ENCODE measurements around the gene MRPS6.
A peak's percentile ranks its signal among the peaks of the same experiment; 100 is the strongest.

The MRPS6 gene

DNA sequence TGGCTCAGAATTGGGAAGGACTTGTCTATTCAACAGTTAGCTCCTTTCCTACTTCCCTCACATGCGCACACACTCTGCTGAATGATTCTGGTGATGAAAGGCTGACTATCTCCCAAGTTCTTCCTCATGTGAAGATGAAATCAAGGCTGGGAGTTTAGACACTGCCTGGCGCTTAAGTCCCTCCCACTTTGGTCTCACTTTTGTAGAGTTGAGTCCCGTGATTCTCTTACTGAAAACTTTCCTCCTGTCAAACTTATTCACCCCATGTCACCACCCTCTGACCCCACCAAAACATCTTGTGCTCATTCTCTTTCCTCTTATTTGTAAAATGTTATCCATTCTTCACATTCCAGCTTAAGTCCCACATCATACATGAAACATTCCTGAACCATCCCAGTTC lies 8.4 kb upstream of the MRPS6 start:
- no peak for DNase-seq (ENCODE audit: low spot score)
- no peak for FAIRE-seq

DNA sequence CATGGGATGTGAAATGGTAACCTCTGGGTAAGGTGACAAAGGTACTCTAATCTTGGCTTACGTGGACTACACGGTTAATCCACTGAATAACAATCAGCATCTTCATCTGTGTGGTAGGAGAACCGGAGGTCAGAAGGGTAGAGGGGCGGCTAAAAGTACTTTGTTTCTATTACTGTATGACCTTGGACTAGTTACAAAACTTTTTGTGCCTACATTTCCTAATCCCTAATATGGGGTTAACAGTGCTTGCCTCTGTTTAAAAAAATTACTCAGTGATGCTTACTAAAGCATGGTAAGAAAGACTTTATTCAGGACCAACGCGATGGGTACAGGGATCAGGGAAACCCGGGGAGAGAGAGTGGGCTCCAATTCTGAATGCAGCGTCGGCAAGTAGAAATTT lies 1.7 kb upstream of the MRPS6 start:
- DNase-seq (ENCODE audit: low spot score) = no peak
- no peak for FAIRE-seq

DNA sequence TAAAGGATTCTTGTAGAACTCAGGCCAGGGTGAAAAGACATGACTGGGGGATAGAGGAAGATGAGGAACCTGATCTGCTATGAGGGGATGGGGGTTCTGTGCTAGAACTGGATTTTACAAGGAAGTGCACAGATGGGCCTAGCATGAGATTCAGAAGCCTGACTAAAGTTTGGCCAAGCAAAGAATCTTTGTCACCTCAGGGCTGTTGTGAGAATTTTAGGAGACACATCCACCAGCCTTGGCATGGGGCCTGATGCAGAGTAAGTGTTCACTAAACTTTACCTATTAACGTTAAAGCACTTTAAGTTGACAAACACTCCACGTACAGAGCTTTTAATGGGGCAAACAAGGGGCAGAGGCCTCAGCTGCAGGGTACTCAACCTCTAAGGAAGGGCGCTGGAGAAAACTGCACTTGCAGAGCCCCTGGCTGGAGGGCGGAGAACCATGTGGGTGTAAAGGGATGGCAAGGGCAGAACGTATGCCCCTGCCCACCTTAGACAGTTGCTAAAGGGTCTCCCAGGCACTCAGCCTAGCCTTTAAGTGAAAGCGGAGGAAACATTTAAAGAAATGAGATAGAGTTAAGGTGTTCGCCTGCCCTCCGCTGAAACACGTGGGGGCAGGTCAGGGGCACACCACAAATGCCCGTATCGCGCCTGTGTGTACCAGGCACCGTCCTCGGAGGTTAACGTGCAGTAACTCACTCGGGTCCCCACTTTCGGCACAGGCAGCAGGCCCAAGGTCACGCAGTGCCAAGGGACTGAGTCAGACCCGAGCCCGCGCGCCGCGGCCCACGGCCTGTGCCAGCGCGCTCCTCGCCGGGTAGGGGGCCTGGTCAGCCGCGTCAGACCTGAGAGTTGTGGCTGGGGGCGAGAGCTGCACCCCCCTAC lies 990 bp upstream of the MRPS6 start:
- no peak for FAIRE-seq
- DNase-seq (ENCODE audit: low spot score) = no peak

DNA sequence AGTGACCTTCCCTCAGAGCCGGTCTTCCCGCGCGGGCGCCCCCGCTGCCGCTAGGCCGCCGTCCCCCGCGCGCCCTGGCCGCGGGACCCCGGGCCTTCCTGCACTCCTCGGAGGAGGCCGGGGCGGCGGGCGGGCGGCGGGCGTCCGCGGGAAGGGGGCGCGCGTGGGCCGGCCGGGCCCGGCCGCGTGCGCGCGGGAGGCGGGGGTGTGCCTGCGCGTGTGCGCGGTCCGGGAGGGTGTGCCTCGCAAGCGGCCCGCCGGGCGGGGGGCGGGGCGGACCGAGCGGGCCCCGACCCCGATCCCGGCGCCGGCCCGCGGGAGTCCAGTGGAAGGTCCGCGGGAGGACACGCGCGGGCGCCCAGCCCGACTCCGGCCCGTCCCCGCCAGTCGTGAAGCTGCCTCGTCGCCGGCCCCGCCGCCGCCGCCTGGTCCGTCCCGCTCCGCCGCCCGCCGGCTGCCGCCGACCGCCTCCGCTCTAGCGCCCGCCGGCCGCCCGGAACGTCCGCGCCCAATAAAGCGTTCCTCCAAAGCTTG lies 438 bp downstream of the MRPS6 start:
- FAIRE-seq (no peak), DNase-seq (ENCODE audit: low spot score) (peak; percentile 60)

DNA sequence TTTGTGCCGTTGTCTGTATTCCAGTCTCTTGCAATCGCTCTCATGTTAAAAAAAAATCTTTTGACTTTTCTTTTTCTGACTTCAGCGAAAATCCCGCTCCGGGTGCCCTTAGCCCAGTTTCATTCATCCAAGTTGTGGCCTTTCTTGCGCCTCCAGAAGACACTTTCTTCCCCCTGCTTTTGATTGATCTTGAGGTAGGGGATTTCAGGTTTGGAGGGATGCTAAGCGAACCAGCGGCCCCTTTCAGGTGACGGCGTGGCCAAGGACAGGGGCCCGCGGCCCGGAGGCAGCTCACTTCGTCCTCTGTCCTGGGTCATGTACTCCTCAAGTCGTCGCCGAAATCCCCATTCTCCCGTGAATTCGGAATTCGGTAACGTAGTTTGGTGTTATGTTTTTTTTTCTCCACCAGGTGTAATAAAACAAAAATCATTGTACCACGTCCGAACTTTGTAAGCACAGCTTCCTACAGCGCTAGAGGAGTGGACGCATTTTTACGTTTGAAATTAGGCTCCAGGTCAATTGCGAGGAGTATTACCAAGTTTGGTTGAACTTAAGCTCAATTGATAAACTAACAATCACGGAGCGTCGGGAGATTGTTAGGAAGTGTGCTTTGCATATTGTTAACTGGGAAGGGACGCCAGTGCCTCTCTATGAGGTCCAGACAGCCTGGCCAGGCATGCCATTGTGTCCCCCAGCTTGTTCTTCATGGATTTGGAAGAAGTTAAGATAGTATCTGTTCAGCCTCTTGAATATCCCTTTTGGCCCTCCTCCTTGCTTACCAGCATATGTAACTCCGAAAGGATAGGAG lies 1.1 kb downstream of the MRPS6 start:
- no peak for DNase-seq (ENCODE audit: low spot score)
- FAIRE-seq = no peak

DNA sequence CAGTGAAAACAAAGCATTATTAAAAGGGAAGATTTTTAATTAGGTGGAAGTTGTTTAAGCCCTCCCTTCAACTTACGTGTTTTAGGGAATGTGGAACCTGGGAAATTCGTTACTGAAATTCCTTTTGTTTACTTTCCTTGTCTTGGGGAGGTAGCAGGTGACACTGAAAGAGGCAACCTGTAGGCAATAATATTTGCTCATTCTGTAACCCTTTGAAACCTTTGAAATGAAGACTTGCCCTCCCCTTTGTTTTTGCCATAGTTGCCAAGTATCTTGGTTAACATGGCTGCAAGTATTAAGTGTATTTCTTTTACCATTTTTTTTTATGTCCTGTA lies 1.7 kb downstream of the MRPS6 start:
- no peak for DNase-seq (ENCODE audit: low spot score)
- no peak for FAIRE-seq

DNA sequence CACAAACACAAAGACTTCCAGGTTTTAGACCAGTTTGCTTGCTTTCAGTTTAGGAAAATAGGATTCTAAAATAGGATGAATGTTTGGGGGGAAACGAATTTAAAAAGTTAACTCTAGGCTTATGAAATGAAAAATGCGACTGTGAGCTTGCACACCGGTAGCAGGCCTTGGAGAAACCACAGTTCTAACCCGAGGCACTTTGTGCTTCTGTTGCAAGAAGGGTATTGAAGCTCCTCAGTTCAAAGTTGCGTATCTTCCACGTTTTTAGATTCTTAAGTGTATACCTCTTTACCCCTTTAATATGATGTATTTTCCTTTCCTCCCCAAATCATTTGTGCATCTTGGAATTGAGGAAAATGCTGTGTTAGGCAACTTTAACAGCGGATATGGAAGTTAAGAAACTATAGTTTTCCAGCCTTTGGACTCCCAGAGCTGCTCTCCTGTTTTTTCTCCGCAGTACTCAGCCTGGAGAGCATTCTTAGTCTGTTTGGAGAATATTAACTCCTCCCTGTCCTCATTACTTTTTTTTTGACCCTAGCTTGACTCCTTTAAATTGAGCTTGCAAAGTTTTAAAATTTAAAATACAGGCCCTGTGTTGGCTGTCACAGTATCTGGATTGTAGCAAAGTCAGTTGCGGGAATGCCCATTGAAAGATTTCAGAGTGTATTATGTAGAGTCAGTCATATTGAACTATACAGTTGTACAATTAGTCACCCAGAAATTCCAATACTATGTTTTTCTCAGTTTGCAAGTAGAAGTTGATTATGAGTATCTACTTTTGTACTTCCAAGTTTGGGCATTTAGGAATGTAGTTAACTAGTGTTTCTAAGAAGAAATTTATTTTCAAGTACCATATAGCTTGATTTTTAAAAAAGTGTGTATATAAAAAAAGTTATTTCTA lies 2.6 kb downstream of the MRPS6 start:
- no peak for FAIRE-seq
- no peak for DNase-seq (ENCODE audit: low spot score)

DNA sequence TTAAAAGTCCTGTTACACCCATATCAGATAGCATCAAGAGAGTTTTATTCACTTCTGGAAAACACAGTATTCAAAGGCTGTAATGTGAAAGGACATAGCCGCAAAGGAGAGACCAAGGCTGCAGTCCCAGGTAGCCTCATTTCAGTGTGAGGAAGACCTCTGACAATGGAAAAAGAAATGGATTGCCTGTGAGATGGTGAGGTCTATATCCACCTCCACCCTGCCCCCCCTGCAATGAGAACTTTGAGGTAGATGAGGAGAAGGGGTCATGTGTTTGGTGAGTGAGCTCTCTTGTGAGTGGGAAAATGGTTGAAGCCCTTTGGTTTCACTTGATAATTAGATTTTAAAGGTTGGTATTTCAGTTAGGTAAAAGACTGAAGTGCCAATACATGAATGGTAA lies 3.5 kb downstream of the MRPS6 start:
- FAIRE-seq = no peak
- no peak for DNase-seq (ENCODE audit: low spot score)

DNA sequence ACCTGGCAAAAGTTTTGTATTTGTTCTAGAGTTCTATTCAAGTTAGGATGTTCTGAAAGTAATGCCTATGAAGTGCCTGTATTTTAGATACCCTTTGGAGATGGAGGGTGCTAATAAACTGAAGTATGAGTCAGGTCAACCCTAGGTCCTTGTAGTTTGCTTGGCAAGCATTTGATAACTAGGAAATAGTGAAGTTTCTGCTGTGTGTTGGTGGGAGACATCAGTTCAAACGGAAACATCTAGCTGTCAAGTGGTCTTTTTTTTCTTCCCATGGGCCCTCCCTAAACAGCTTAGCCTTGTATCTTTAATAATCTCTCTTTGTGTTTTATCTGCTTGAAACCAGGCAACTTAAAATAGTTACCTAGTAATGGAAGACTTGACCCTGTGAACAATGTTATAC lies 4.5 kb downstream of the MRPS6 start:
- DNase-seq (ENCODE audit: low spot score) (no peak), FAIRE-seq (no peak)

DNA sequence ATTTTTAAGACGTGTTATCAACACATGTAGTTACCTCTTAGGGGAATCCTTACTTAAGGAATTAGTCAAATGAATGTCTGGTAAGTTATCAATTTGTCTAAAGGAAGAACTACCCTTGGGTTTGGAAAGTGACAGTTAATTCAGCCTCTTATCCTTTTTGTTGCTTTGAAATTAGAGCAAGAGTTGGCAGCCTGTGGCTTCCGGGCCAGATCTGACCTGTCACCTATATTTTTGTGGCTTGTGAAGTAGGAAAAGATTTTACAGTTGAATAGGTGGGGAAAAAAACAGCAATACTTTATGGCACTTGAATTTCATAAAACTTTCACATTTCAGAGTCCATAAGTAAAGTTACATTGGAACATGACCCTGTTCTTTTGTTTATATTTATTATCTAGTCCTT lies 5.5 kb downstream of the MRPS6 start:
- DNase-seq (ENCODE audit: low spot score) = no peak
- no peak for FAIRE-seq

DNA sequence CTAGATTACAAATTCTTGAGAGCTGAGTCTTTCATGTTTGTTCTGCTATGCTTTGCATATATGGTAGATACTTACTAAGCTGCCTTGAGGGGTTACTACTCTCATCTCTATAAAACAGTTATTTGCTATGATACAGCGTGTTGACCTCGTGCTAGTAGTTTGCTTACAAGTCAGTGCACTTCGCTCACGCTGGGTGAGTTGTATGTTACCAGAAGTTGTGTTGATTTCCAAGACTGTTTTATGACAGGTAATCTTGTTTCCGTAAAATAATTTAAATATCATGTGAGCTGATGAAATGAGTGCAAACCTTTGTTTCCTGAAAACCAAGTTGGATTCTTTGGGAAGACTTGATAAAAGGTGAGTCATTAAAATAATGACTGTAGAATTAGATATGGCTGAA lies 7.3 kb downstream of the MRPS6 start:
- FAIRE-seq (no peak), DNase-seq (ENCODE audit: low spot score) (no peak)

DNA sequence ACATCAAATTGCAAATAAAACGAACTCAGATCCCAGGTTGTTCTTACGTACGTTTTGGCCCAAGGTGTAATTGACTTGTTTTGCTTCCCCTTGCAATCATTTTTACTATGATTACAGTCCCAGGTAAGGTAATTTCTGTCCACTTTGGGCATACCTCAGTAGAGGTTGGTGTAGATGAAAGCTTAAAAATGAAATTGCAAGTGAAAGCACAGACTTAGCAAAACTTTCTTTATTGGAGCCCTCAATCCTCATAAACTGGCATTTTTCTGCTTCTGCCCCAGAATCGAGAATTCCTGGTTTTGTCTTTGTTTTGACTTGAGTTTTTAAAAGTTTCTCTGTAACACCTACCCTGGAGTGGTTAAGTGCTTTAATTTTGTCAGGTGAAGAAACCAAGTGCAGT lies 9.4 kb downstream of the MRPS6 start:
- DNase-seq (ENCODE audit: low spot score) (no peak), FAIRE-seq (no peak)

DNA sequence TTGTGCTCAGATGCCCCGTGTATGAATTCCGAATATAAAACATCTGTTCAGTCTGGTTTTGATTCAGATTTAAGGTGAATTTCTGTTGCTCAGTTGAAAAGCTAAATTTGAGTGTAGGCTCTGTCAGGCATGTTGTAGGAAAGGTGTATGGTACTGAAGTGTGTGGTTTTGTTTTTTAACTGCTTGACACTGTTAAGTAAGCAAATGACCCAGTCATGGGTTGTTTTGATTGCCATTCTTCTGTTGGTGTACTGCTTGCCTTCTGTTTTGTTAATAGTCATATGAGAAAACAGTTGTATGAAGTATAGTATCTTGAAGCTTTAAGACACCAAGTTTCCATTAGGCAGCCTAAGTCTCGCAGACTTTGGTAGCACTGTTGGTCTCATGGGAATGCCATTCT lies 10.0 kb downstream of the MRPS6 start:
- FAIRE-seq = no peak
- DNase-seq (ENCODE audit: low spot score) = no peak

DNA sequence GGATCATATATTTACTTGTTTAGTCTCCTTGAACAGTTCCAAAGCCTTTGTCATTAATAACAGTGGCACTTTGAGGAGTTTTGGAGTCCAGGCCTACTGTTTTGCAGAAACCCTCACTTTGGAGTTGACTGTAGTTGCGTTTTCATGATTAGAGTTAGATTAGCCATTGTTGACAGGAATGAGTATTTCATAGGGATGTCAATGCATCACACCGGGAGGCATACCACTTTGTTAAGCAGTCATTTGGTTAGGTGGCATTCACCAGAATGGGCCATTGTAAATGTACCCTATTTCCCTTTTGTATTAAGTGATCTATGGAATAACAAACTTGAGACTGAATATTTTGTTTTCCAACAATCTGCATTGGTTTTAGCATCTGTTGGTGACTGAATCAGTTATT lies 11.8 kb downstream of the MRPS6 start:
- DNase-seq (ENCODE audit: low spot score) (no peak), FAIRE-seq (no peak)

DNA sequence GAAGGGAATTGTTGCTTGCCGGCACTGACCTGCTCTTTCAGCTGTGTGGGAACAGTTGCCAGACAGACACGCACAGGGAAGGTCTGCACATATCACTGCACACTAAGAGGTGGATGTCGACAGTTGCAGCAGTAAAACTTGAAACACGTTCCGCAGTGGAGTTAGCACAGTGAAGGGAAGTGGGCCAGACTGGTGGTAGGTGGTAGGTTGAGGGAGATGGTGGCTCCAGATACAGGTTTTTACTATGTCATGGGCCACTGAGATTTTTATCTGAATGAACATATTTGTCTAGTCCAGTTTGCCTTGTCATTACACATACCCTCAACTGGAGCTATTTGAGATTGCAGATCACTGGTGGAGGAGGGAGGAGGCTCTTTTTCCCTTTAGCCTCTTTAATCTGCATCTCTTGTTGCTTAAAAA lies 13.5 kb downstream of the MRPS6 start:
- no peak for FAIRE-seq
- DNase-seq (ENCODE audit: low spot score) = no peak

DNA sequence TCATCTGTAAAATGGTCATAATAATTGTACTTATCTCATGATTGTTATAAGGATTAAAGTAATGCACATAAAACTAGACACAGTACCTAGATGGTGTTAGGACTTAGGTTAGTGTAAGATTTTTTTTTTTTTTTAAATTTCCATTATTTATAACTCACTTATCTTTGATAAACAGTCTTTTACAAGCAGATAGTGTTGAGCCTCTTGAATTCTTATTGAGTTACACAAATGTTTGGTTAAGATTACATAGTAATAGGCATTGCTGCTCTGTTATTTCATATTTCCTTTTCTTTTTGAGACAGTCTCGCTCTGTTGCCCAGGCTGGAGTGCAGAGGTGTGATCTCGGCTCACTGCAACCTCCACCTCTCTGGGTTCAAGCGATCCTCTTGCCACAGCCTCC lies 15.4 kb downstream of the MRPS6 start:
- FAIRE-seq = no peak
- no peak for DNase-seq (ENCODE audit: low spot score)

DNA sequence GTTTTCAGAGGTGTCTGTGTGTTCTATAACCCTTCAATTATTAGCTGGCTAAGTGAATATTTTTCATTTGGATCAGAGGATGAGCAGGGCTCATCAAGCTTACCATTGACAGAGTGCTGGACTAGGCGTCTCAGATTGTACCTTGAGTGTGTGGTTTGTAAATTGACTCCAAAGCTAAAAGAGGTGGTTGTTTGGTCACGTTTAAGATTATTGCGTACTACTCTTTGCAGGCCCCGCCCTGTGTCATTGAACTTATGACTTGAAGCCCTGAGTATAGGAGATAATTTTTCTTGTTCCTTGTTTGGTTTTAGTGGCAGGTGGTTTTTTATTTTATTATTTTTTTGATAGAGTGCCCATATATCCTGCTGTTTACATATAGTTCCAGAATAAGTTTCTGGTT lies 17.7 kb downstream of the MRPS6 start:
- no peak for DNase-seq (ENCODE audit: low spot score)
- FAIRE-seq = no peak

DNA sequence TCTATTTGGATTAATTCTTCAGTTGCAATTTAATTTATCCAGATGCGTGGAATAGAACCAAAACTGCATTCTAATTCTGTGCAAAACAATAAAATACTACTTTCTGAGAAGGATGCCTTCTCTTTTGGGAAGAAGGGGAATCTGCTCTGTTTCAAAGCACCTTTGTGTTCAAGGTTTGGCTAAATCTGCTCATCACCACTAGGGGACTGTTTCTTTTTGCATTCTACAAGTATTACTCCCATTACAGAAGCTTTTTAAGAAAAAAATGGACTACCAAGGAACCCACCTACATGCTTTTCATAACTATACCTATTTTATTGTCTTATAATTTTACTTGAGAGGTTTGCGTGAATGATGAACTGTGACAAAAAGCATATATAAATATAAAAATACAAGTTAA lies 18.2 kb downstream of the MRPS6 start:
- FAIRE-seq = no peak
- no peak for DNase-seq (ENCODE audit: low spot score)

DNA sequence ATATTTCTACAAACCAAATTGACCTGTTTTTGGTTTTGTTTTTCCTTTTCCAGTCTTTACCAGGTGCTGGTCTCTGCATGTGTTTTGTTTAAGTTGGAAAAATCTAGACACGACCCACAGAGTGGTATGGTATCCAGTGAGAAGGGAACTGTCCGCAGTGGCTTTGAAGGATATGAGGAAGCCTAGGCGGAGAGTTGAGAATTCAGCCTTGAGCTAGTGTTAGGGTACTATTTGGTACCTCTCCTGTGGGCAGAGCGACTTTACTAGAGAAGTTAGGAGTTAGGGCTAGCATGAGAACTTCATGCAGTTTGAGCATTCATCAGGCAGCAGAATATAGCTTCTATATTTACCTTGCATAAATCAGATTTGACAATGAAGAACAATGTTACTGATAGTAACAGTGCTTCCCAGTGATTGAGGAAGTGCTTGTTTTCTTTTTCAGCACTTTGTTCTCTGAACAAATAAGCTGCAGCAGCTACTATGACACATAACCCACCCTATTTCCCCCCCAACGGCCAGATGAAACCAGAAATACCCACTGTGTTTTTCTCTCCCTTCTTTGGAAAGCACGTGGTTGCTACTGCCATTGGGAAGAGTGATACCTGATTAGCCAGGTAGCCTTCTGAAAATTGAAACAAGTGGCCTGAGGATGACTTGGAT lies 19.0 kb downstream of the MRPS6 start:
- no peak for DNase-seq (ENCODE audit: low spot score)
- no peak for FAIRE-seq

DNA sequence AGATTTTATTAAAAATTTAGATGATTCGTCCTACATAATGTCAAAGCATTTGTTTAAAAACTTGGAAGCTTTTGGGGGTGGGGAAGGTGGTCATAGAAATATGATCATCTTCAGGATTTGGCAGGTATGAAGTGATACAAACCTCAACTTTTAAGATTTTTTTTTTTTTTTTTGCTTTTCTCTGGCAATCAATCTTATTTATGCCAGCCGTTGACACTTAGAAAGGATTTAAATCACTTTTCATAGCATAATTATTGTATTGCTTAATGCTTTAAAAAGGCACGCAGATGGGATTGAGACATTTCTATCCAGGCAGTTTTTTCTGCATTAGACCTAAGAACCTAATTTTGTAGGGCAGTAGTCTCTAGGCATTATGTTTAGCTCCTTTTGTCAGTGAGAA lies 19.7 kb downstream of the MRPS6 start:
- DNase-seq (ENCODE audit: low spot score) = no peak
- no peak for FAIRE-seq

DNA sequence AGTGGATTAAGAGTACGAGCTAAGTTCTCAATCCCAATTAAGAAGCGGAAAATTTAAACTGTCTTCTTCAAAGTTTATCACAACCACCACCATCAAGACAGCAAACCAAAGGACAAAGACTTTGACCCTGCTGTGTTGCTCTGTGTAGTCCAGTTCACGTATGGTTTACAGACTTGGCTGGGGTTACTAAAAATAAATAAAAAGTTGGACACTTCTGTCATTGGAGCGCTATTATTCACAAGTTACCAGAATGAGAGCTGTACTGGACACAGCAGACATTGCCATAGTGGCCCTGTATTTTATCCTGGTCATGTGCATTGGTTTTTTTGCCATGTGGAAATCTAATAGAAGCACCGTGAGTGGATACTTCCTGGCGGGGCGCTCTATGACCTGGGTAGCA lies 21.6 kb downstream of the MRPS6 start:
- DNase-seq (ENCODE audit: low spot score) (no peak), FAIRE-seq (no peak)

Data from urothelium cell line (cell line).